ENCODE measurements around the gene NEK7.

GRCh38 chr1:198174297-198174696 lies 17.5 kb downstream of the NEK7 start:
- no peak for TF ChIP-seq EZH2 (optimal IDR thresholded peaks at IDR 0.05; ENCODE audit: low read depth, low read length)
- TF ChIP-seq CTCF (IDR thresholded peaks at IDR 0.05; ENCODE audit: low read length): no peak
